Lung (tissue), 12 donors: ENCODE results near the gene TMA7B. TPM values are rescaled to one million over a fixed set of nuclear protein-coding genes. Genes with fewer than 3 reads are reported as not detected.

ENCODE experiments used
- ATAC-seq: fragments of 200-7000 bp; cut with Tn5 transposase; one replicate; pipeline ENCODE4 v1.9.1; 2020; ENCODE audit warnings: moderate number of reproducible peaks; ENCODE audit not compliant: insufficient read depth, low FRiP score
- DNase-seq, 3 donors: peaks; one replicate each; pipeline ENCODE4 v3.0.0-alpha.2; 2013 to 2017
- H3K27ac ChIP-seq, 2 donors: one replicate each; pipeline ENCODE4 v1.5.1; 2013; ENCODE audit warnings: mild to moderate bottlenecking in 2 of 2, moderate library complexity in 2 of 2, control low read depth in 1 of 2, inconsistent platforms in 1 of 2, low read depth in 1 of 2, low read length in 1 of 2
- H3K27me3 ChIP-seq, 3 donors: one replicate each; pipeline ENCODE4 v1.5.1; 2013; ENCODE audit warnings: low read length in 2 of 3; ENCODE audit not compliant: control insufficient read depth in 3 of 3, insufficient read depth in 3 of 3
- H3K36me3 ChIP-seq, 4 donors: one replicate each; pipeline ENCODE4 v1.5.1; 2013; ENCODE audit warnings: low read length in 4 of 4, mild to moderate bottlenecking in 1 of 4, moderate library complexity in 1 of 4; ENCODE audit not compliant: control insufficient read depth in 4 of 4, insufficient read depth in 4 of 4
- H3K4me1 ChIP-seq, 5 donors: one replicate each; pipeline ENCODE4 v1.5.1; 2013; ENCODE audit warnings: low read length in 5 of 5, mild to moderate bottlenecking in 2 of 5, moderate library complexity in 1 of 5; ENCODE audit not compliant: control insufficient read depth in 5 of 5, insufficient read depth in 5 of 5
- H3K4me3 ChIP-seq: one replicate; pipeline ENCODE4 v1.5.1; 2013; ENCODE audit warnings: mild to moderate bottlenecking, control low read depth, moderate library complexity
- H3K9ac ChIP-seq, 2 donors: one replicate each; pipeline ENCODE4 v1.5.1; 2013; ENCODE audit warnings: low read length in 2 of 2, control low read depth in 1 of 2; ENCODE audit not compliant: insufficient read depth in 1 of 2
- H3K9me3 ChIP-seq, 4 donors: one replicate each; pipeline ENCODE4 v1.5.1; 2013; ENCODE audit warnings: low read length in 3 of 4, mild to moderate bottlenecking in 1 of 4, moderate library complexity in 1 of 4; ENCODE audit not compliant: control insufficient read depth in 4 of 4, insufficient read depth in 3 of 4
- CTCF ChIP-seq: IDR thresholded peaks from 2 replicates; pipeline ENCODE4 v1.5.1; 2012; ENCODE audit warnings: mild to moderate bottlenecking; ENCODE audit errors: control extremely low read depth, extremely low read depth
- WGBS, 2 donors: extraction: QIAGEN DNeasy Blood & Tissue Kit; methylation state at CpG; one replicate each; pipeline ENCODE4 v1.1.7; 2013; 5-methylcytosine and 5-hydroxymethylcytosine counted together
- polyA plus RNA-seq, 2 donors: library from polyadenylated mRNA; stranded (reverse); fragments of 200-250 nt; gene quantifications; one replicate each; pipeline ENCODE4 v1.2.1, GENCODE V29; 2013
- total RNA-seq, 2 donors: library from RNA; depleted of rRNA in 1 of 2; stranded (reverse); fragments of >200 nt in 1 of 2; gene quantifications; one replicate each; pipeline ENCODE4 v1.2.1, GENCODE V29; 2014 to 2021
- donor health status: control.
- donor health status: control.
- donor health status: Bipolar disorder and iron deficiency.
- donor health status: healthy.
- donor health status: DM: yes; HTN: yes; CAD: no.

The TMA7B gene
- total and polyA plus RNA-seq, 4 donors: 0.31 to 0.57 (median 0.38) TPM

- Histone ChIP-seq H3K9me3 (no peaks in the 10 kb centered on the region), H3K27me3 (peaks cover 0 to 17% (median 8%) of the 10 kb centered on the region in 3 donors), H3K36me3 (no peaks in the 10 kb centered on the region), H3K9ac (no peak overlapping the region), H3K4me3 (no peak overlapping the region), H3K27ac (no peak overlapping the region), H3K4me1 (peaks cover 0 to 7% (median 2%) of the 10 kb centered on the region in 5 donors)
- no peak for DNase-seq
- 89 to 95% methylated on average over 5 of the region's 5 CpGs for whole genome bisulfite sequencing, 2 donors
- TF ChIP-seq CTCF: no peak
- no peak for ATAC-seq
Observed at GRCh38 chr22:40000171-40000570, 40.0 kb downstream of the TMA7B start.

GRCh38 chr22:40001106-40001505, 40.9 kb downstream of the TMA7B start:
- H3K27ac ChIP-seq: no peak overlapping the region
- no peaks in the 10 kb centered on the region for H3K9me3 ChIP-seq
- H3K27me3 ChIP-seq: peaks cover 0 to 8% (median 5%) of the 10 kb centered on the region in 3 donors
- no peaks in the 10 kb centered on the region for H3K36me3 ChIP-seq
- peaks cover 0 to 7% (median 0%) of the 10 kb centered on the region in 5 donors for H3K4me1 ChIP-seq
- ATAC-seq (no peak), DNase-seq (no peak)
- H3K9ac ChIP-seq: no peak overlapping the region
- 84 to 87% methylated on average over 4 of the region's 4 CpGs for WGBS, 2 donors
- H3K4me3 ChIP-seq: no peak overlapping the region
- no peak for TF ChIP-seq CTCF

- no peak overlapping the region for H3K9ac ChIP-seq
- H3K36me3 ChIP-seq: no peaks in the 10 kb centered on the region
- 70 to 80% methylated on average over 14 of the region's 14 CpGs for WGBS, 2 donors
- H3K27ac ChIP-seq: no peak overlapping the region
- ATAC-seq (no peak), DNase-seq (no peak)
- H3K9me3 ChIP-seq: no peaks in the 10 kb centered on the region
- peaks cover 0 to 8% (median 5%) of the 10 kb centered on the region in 3 donors for H3K27me3 ChIP-seq
- no peak overlapping the region for H3K4me3 ChIP-seq
- peaks cover 0 to 7% (median 0%) of the 10 kb centered on the region in 5 donors for H3K4me1 ChIP-seq
- TF ChIP-seq CTCF: no peak
Observed at GRCh38 chr22:40001800-40002577, 41.8 kb downstream of the TMA7B start.
